Breast epithelium (tissue), 4 donors: ENCODE results near the gene KANSL3. TPM values are rescaled to one million over a fixed set of nuclear protein-coding genes. Genes with fewer than 3 reads are reported as not detected.

Source experiments
- DNase-seq, 2 donors: peaks; one replicate each; pipeline ENCODE4 v3.0.0-alpha.2; 2019; ENCODE audit warnings: low spot score in 2 of 2
- H3K27ac ChIP-seq, 2 donors: fragments of 200-600 bp; sonication (generic) in 1 of 2; one replicate each; pipeline ENCODE4 v1.5.1; 2016 to 2019; ENCODE audit warnings: mild to moderate bottlenecking in 1 of 2
- H3K27me3 ChIP-seq, 2 donors: fragments of 200-600 bp; sonication (generic) in 1 of 2; one replicate each; pipeline versions ENCODE4 v1.5.1 to v1.6.0; 2017 to 2019; ENCODE audit warnings: control low read depth in 1 of 2, mild to moderate bottlenecking in 1 of 2
- H3K36me3 ChIP-seq: fragments of 200-600 bp; one replicate; pipeline ENCODE4 v1.5.1; 2019
- H3K4me1 ChIP-seq, 2 donors: fragments of 200-600 bp; sonication (generic); one replicate each; pipeline ENCODE4 v1.5.1; 2016 to 2019; ENCODE audit warnings: control low read depth in 1 of 2
- H3K4me3 ChIP-seq, 3 donors: fragments of 200-600 bp; sonication (generic); 1 replicate in 2 of 3; 2 replicates in 1 of 3; pipeline ENCODE4 v1.5.1; 2016 to 2019; ENCODE audit warnings: mild to moderate bottlenecking in 3 of 3, moderate library complexity in 2 of 3
- H3K9me3 ChIP-seq, 2 donors: fragments of 200-600 bp; sonication (generic) in 1 of 2; one replicate each; pipeline ENCODE4 v1.5.1; 2016 to 2019; ENCODE audit warnings: control low read depth in 1 of 2
- CTCF ChIP-seq, 3 donors: fragments of 450-650 bp; IDR thresholded peaks; one replicate each; pipeline ENCODE4 v1.5.1; 2016 to 2017; ENCODE audit warnings: antibody characterized with exemption in 3 of 3, mild to moderate bottlenecking in 3 of 3, moderate library complexity in 3 of 3
- POLR2A ChIP-seq: fragments of 450-650 bp; IDR thresholded peaks from one replicate; pipeline ENCODE4 v1.6.1; 2016; ENCODE audit warnings: antibody characterized with exemption, mild to moderate bottlenecking, moderate library complexity
- POLR2AphosphoS5 ChIP-seq, 3 donors: sonication (generic); formaldehyde crosslinking; IDR thresholded peaks; one replicate each; pipeline ENCODE4 v1.6.1; 2017; ENCODE audit warnings: antibody characterized with exemption in 3 of 3
- intact Hi-C: fragments of 100-400 bp; cut with DNase I; formaldehyde crosslinking; loops from one replicate; pipeline ENCODE4 v1.15.1; 2023; ENCODE audit warnings: low total_unique reads
- total RNA-seq, 3 donors: library from RNA; depleted of rRNA; stranded (reverse); fragments of >200 nt; gene quantifications; one replicate each; pipeline ENCODE4 v1.1.0, GENCODE V29; 2016

The KANSL3 gene
- total RNA-seq, 3 donors from 2014 or later = 44.2 to 64.1 (median 53.1) TPM

GRCh38 chr2:96683972-96684820 is 46.1 kb upstream of the KANSL3 start:
- no peak overlapping the region for H3K4me3 ChIP-seq
- TF ChIP-seq POLR2AphosphoS5 (IDR thresholded peaks at IDR 0.05) = no peak
- TF ChIP-seq POLR2A = no peak
- TF ChIP-seq CTCF (IDR thresholded peaks at IDR 0.05) = no peak
- DNase-seq = no peak

GRCh38 chr2:96683307-96683706 is 45.2 kb upstream of the KANSL3 start:
- Histone ChIP-seq H3K27me3 (no peaks in the 10 kb centered on the region), H3K4me1 (no peaks in the 10 kb centered on the region), H3K9me3 (no peaks in the 10 kb centered on the region), H3K4me3 (no peak overlapping the region), H3K27ac (no peak overlapping the region), H3K36me3 (no peaks in the 10 kb centered on the region)
- intact Hi-C loops = loop anchor here (2.0 kb wide), 1 partner anchor 27 kb away; no protein-coding TSS in a partner anchor
- TF ChIP-seq POLR2AphosphoS5 (IDR thresholded peaks at IDR 0.05) (no peak), CTCF (IDR thresholded peaks at IDR 0.05) (no peak), POLR2A (no peak)
- no peak for DNase-seq

More at GRCh38 chr2:96683972-96684820, 46.1 kb upstream of the KANSL3 start:
- Histone ChIP-seq H3K9me3 (no peaks in the 10 kb centered on the region), H3K4me1 (no peaks in the 10 kb centered on the region), H3K27me3 (no peaks in the 10 kb centered on the region), H3K27ac (no peak overlapping the region), H3K36me3 (no peaks in the 10 kb centered on the region)
- intact Hi-C loops = loop anchor here (2.0 kb wide), 1 partner anchor 27 kb away; no protein-coding TSS in a partner anchor

GRCh38 chr2:96681540-96681939 is 43.4 kb upstream of the KANSL3 start:
- H3K27ac ChIP-seq = no peak overlapping the region
- H3K36me3 ChIP-seq = no peaks in the 10 kb centered on the region
- no peaks in the 10 kb centered on the region for H3K9me3 ChIP-seq
- TF ChIP-seq POLR2A = no peak
- TF ChIP-seq CTCF (IDR thresholded peaks at IDR 0.05) = no peak
- TF ChIP-seq POLR2AphosphoS5 (IDR thresholded peaks at IDR 0.05) = no peak
- no peaks in the 10 kb centered on the region for H3K4me1 ChIP-seq
- intact Hi-C loops = no loop called here
- DNase-seq = no peak
- H3K27me3 ChIP-seq = no peaks in the 10 kb centered on the region
- no peak overlapping the region for H3K4me3 ChIP-seq

- H3K27ac ChIP-seq = no peak overlapping the region
- H3K27me3 ChIP-seq = no peaks in the 10 kb centered on the region
- H3K36me3 ChIP-seq = no peaks in the 10 kb centered on the region
- DNase-seq = no peak
- no peaks in the 10 kb centered on the region for H3K9me3 ChIP-seq
- H3K4me1 ChIP-seq = no peaks in the 10 kb centered on the region
- intact Hi-C loops = no loop called here
- no peak overlapping the region for H3K4me3 ChIP-seq
- TF ChIP-seq CTCF (IDR thresholded peaks at IDR 0.05) (no peak), POLR2AphosphoS5 (IDR thresholded peaks at IDR 0.05) (no peak), POLR2A (no peak)
Observed at GRCh38 chr2:96680561-96681141, 42.5 kb upstream of the KANSL3 start.

- Histone ChIP-seq H3K9me3 (no peaks in the 10 kb centered on the region), H3K4me3 (no peak overlapping the region), H3K4me1 (no peaks in the 10 kb centered on the region), H3K27ac (no peak overlapping the region), H3K36me3 (no peaks in the 10 kb centered on the region), H3K27me3 (no peaks in the 10 kb centered on the region)
- peak in 1 of 2 donors; percentile 72 for DNase-seq
- TF ChIP-seq CTCF (IDR thresholded peaks at IDR 0.05) (peak in 2 of 3 donors; percentile 10 to 12), POLR2AphosphoS5 (IDR thresholded peaks at IDR 0.05) (no peak)
- intact Hi-C loops = no loop called here
Observed at GRCh38 chr2:96679848-96680247, 41.7 kb upstream of the KANSL3 start.
